Testis (tissue), 3 donors: ENCODE results near the gene NFIB. TPM values are rescaled to one million over a fixed set of nuclear protein-coding genes. Genes with fewer than 3 reads are reported as not detected.

Source experiments
- DNase-seq: peaks from one replicate; pipeline ENCODE4 v3.0.0-alpha.2; 2019
- H3K27ac ChIP-seq, 2 donors: fragments of 200-600 bp; sonication (generic); one replicate each; pipeline ENCODE4 v1.5.1; 2019
- H3K27me3 ChIP-seq: fragments of 200-600 bp; sonication (generic); one replicate; pipeline ENCODE4 v1.5.1; 2019
- H3K36me3 ChIP-seq: fragments of 200-600 bp; sonication (generic); one replicate; pipeline ENCODE4 v1.5.1; 2017; ENCODE audit warnings: low read depth; ENCODE audit errors: missing control alignments
- H3K4me1 ChIP-seq: fragments of 200-600 bp; sonication (generic); one replicate; pipeline ENCODE4 v1.5.1; 2019
- H3K4me3 ChIP-seq, 2 donors: fragments of 200-600 bp; sonication (generic); one replicate each; pipeline ENCODE4 v1.5.1; 2017 to 2019
- H3K9me3 ChIP-seq: fragments of 200-600 bp; sonication (generic); one replicate; pipeline ENCODE4 v1.5.1; 2017
- POLR2A ChIP-seq: fragments of 450-650 bp; IDR thresholded peaks from one replicate; pipeline ENCODE4 v1.6.1; 2017; ENCODE audit warnings: antibody characterized with exemption, mild to moderate bottlenecking, moderate library complexity
- WGBS, 2 donors: methylation state at CpG; one replicate each; pipeline ENCODE4 v1.1.5; 2018; 5-methylcytosine and 5-hydroxymethylcytosine counted together
- intact Hi-C: fragments of 100-400 bp; cut with DNase I; formaldehyde crosslinking; loops from one replicate; pipeline ENCODE4 v1.15.1; 2023; ENCODE audit warnings: low total_unique reads
- polyA plus RNA-seq: library from polyadenylated mRNA; stranded (reverse); fragments of 350-450 nt; fragmentation: Illumina TruSeq; extraction: RNeasy Lipid Tissue Mini Kit (QIAGEN cat#74804); gene quantifications from one replicate; pipeline ENCODE4 v1.2.3, GENCODE V29; 2014; ENCODE audit warnings: low read depth, low replicate concordance; ENCODE audit not compliant: insufficient read depth
- total RNA-seq, 2 donors: library from RNA; depleted of rRNA; stranded (reverse); fragments of >200 nt; gene quantifications; one replicate each; pipeline ENCODE4 v1.2.3, GENCODE V29; 2016
- TF ChIP-seq, protein P1 (sequence below), 3 experiments: fragments of 450-650 bp in 2 of 3; fragments of 200-600 bp in 1 of 3; sonication (generic) in 1 of 3; IDR thresholded peaks; one replicate each; pipeline ENCODE4 v1.5.1; 2016 to 2019; ENCODE audit warnings: antibody characterized with exemption in 3 of 3, mild to moderate bottlenecking in 2 of 3, moderate library complexity in 1 of 3

Gene NFIB
- total and polyA plus RNA-seq, 3 donors from 2014 or later: 8.4 to 34.7 (median 23.1) TPM

DNA sequence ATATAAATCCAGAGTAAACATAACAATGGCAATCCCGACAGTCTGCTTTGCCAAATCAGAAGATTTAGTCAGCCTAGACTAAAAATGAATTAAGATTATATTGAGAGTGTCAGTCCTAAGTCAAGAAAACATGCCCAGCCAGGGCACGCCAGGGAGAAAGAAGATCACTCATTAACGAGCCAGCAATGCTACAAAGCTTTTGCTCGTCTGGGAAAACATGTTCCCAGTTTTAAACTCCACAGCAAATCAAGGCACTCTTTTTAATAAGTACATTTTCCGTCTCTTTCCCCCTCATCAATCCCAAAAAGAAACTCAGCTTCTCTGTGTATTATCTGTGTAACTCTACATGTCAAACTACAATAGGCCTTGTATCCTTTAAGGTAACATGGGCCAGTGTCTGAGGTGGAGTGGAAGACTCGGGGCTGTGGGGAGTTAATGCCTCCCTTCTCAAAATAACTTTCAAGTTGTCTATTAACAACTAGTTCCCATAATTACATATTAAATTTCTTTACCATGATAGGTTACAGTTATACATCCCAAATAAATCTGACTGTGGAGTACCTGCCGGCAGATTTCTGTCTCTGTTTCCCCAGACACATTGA, 40.9 kb downstream of the NFIB start:
- Histone ChIP-seq H3K27ac (no peak overlapping the region), H3K4me3 (no peak overlapping the region), H3K36me3 (no peaks in the 10 kb centered on the region), H3K4me1 (peaks cover 8% of the 10 kb centered on the region), H3K9me3 (no peaks in the 10 kb centered on the region), H3K27me3 (no peaks in the 10 kb centered on the region)
- TF ChIP-seq, protein P1, sequence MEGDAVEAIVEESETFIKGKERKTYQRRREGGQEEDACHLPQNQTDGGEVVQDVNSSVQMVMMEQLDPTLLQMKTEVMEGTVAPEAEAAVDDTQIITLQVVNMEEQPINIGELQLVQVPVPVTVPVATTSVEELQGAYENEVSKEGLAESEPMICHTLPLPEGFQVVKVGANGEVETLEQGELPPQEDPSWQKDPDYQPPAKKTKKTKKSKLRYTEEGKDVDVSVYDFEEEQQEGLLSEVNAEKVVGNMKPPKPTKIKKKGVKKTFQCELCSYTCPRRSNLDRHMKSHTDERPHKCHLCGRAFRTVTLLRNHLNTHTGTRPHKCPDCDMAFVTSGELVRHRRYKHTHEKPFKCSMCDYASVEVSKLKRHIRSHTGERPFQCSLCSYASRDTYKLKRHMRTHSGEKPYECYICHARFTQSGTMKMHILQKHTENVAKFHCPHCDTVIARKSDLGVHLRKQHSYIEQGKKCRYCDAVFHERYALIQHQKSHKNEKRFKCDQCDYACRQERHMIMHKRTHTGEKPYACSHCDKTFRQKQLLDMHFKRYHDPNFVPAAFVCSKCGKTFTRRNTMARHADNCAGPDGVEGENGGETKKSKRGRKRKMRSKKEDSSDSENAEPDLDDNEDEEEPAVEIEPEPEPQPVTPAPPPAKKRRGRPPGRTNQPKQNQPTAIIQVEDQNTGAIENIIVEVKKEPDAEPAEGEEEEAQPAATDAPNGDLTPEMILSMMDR (IDR thresholded peaks at IDR 0.05): no peak
- no peak for TF ChIP-seq POLR2A
- intact Hi-C loops: no loop called here
- DNase-seq: no peak
- 58 to 61% methylated on average over 7 of the region's 7 CpGs for WGBS, 2 donors

DNA sequence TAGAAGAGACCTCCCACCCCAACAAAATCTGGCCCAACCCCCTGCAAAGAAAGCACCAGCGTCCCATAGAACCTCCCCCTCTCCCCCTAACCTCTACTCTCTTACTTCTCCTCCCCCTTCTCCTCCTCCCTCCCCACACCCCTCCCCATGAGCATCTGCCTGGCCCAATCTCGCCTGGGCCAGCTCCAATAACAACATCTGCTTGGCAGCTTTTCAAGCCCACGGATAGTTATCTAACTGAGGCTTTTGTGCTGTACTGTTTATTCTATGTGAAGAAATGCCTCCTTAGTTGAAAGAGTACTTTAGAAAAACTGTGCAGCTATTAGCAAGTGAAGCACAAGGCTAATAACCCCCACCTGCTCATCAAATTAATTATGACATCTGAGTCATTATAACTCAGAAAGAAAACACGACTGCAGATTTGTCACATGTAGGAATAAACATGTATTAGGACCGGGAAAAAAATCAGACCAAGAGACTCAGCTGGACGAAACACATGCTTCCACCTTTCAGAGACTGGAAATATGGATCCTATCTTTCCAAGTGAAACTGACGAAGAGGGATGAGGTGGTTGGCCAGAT, 42.8 kb downstream of the NFIB start:
- DNase-seq: peak; percentile 31
- Histone ChIP-seq H3K36me3 (no peaks in the 10 kb centered on the region), H3K9me3 (no peaks in the 10 kb centered on the region), H3K27me3 (no peaks in the 10 kb centered on the region), H3K4me1 (peaks cover 8% of the 10 kb centered on the region), H3K4me3 (no peak overlapping the region), H3K27ac (no peak overlapping the region)
- TF ChIP-seq, protein P1 (IDR thresholded peaks at IDR 0.05): no peak
- TF ChIP-seq POLR2A: no peak
- intact Hi-C loops: no loop called here
- 40 to 47% methylated on average over 7 of the region's 7 CpGs for WGBS, 2 donors

DNA sequence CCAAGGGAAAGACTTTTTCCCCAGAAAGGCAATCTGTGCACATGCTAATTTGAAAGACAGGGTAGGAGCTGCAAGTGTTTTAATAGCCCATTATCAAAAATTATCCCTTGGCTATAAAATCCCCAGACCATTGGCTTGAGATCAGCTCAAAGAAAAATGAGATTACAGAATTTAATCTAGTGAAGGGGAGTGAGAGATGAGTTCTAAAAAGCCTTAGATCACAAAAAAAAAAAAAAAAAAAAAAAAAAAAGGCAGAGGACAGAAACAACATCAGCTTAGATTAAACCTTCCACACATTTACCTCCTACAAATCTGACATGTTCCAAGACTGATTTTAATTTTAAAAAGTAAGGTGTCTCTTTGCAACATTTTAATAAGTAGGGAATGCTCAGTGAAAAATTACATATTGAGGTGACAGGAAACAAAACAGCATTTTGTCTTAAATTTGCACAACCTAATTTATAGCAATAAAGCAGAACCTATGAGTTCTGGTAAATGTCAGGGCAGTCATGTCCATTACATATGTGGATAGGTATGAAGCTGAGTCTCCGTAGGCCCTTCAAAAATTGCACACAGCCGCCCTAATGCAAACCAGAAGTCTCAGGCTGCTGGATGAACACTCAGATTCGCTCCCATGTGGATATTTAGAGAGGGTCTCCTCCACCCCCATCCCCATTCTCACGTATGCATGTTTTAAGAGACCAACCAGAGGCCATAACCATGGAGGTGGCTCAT, 43.4 kb downstream of the NFIB start:
- WGBS, 2 donors: 76 to 87% methylated on average over 4 of the region's 4 CpGs
- no peak overlapping the region for H3K27ac ChIP-seq
- no peaks in the 10 kb centered on the region for H3K36me3 ChIP-seq
- no peaks in the 10 kb centered on the region for H3K9me3 ChIP-seq
- intact Hi-C loops: no loop called here
- no peak for DNase-seq
- no peak overlapping the region for H3K4me3 ChIP-seq
- no peaks in the 10 kb centered on the region for H3K27me3 ChIP-seq
- peaks cover 8% of the 10 kb centered on the region for H3K4me1 ChIP-seq
- TF ChIP-seq POLR2A: no peak
- TF ChIP-seq, protein P1 (IDR thresholded peaks at IDR 0.05): no peak

DNA sequence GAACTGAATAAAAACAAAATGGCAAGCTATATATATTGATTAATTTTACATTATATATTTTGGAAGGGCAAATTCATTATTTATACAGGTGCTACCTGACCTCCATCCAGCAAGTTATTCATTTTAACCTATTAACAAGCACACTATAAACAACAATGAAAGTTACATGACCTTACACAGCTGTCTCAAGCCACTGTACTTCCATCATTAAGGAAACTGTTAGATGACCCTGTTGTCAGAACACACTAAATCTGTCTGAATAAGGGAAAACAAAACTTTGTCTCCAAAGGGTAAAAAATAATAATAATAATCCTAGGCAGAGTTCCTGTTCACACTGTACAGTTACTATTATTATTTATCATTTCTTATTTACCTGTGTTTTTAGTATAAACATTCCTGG, 44.0 kb downstream of the NFIB start:
- Histone ChIP-seq H3K9me3 (no peaks in the 10 kb centered on the region), H3K27me3 (no peaks in the 10 kb centered on the region), H3K4me3 (no peak overlapping the region), H3K27ac (no peak overlapping the region), H3K36me3 (no peaks in the 10 kb centered on the region), H3K4me1 (peaks cover 8% of the 10 kb centered on the region)
- DNase-seq: no peak
- intact Hi-C loops: no loop called here
- TF ChIP-seq, protein P1 (IDR thresholded peaks at IDR 0.05): no peak
- TF ChIP-seq POLR2A: no peak
